Spleen (tissue), 11 donors: Measurements from ENCODE around the gene CCDC174. TPM values are rescaled to one million over a fixed set of nuclear protein-coding genes. Genes with fewer than 3 reads are reported as not detected.

Experiments used
- DNase-seq: peaks from one replicate; pipeline ENCODE4 v3.0.0-alpha.2; 2020
- H3K27ac ChIP-seq, 8 donors: fragments of 200-600 bp; sonication (generic) in 7 of 8; 1 replicate in 4 of 8; 2 replicates in 4 of 8; pipeline versions ENCODE4 v1.5.0 to v1.8.0; 2016 to 2021; ENCODE audit warnings: inconsistent platforms in 4 of 8, mild to moderate bottlenecking in 4 of 8, moderate library complexity in 1 of 8
- H3K27me3 ChIP-seq, 7 donors: fragments of 200-600 bp; sonication (generic) in 6 of 7; replicated peaks in 1 of 7; 1 replicate in 4 of 7; 2 replicates in 3 of 7; pipeline versions ENCODE4 v1.5.0 to v1.8.0; 2016 to 2021; ENCODE audit warnings: inconsistent platforms in 3 of 7, mild to moderate bottlenecking in 1 of 7
- H3K36me3 ChIP-seq, 6 donors: fragments of 200-600 bp; sonication (generic) in 5 of 6; 1 replicate in 4 of 6; 2 replicates in 2 of 6; pipeline versions ENCODE4 v1.5.0 to v1.8.0; 2016 to 2021; ENCODE audit warnings: inconsistent platforms in 2 of 6
- H3K4me1 ChIP-seq, 6 donors: fragments of 200-600 bp; sonication (generic) in 5 of 6; 1 replicate in 3 of 6; 2 replicates in 3 of 6; pipeline versions ENCODE4 v1.5.0 to v1.8.0; 2016 to 2021; ENCODE audit warnings: inconsistent platforms in 3 of 6
- H3K4me3 ChIP-seq, 8 donors: fragments of 200-600 bp; sonication (generic) in 7 of 8; 1 replicate in 4 of 8; 2 replicates in 4 of 8; pipeline versions ENCODE4 v1.5.0 to v1.8.0; 2016 to 2021; ENCODE audit warnings: inconsistent platforms in 4 of 8, mild to moderate bottlenecking in 4 of 8, moderate library complexity in 2 of 8
- H3K9me3 ChIP-seq, 8 donors: fragments of 200-600 bp; sonication (generic) in 7 of 8; 1 replicate in 4 of 8; 2 replicates in 4 of 8; pipeline versions ENCODE4 v1.5.0 to v1.8.0; 2016 to 2021; ENCODE audit warnings: inconsistent platforms in 4 of 8
- CTCF ChIP-seq, 11 experiments: fragments of 200-600 bp in 7 of 11; fragments of 450-650 bp in 4 of 11; sonication (generic) in 4 of 11; IDR thresholded peaks in 8 of 11; conservative IDR thresholded peaks in 3 of 11; 1 replicate in 7 of 11; 2 replicates in 4 of 11; pipeline versions ENCODE4 v1.4.0 to v1.8.0; 2016 to 2021; ENCODE audit warnings: antibody characterized with exemption in 11 of 11, inconsistent platforms in 4 of 11, mild to moderate bottlenecking in 1 of 11
- POLR2A ChIP-seq, 3 donors: fragments of 450-650 bp; IDR thresholded peaks; one replicate each; pipeline ENCODE4 v1.5.1; 2017; ENCODE audit warnings: antibody characterized with exemption in 3 of 3, mild to moderate bottlenecking in 1 of 3
- POLR2AphosphoS5 ChIP-seq, 3 donors: sonication (generic); formaldehyde crosslinking; IDR thresholded peaks; one replicate each; pipeline ENCODE4 v1.5.1; 2017; ENCODE audit warnings: antibody characterized with exemption in 3 of 3
- WGBS, 5 donors: extraction: QIAGEN DNeasy Blood & Tissue Kit in 3 of 5; methylation state at CpG; one replicate each; pipeline versions ENCODE4 v1.1.5 to v1.1.7; 2013 to 2018; 5-methylcytosine and 5-hydroxymethylcytosine counted together
- intact Hi-C: fragments of 100-400 bp; cut with DNase I; formaldehyde crosslinking; loops from one replicate; pipeline ENCODE4 v1.15.0; 2023; ENCODE audit warnings: low total_unique reads
- polyA plus RNA-seq, 3 donors: library from polyadenylated mRNA; stranded (reverse); fragments of 200-250 nt; gene quantifications; one replicate each; pipeline ENCODE4 v1.2.1, GENCODE V29; 2013
- total RNA-seq, 7 donors: library from RNA; depleted of rRNA in 3 of 7; stranded (reverse); fragments of >200 nt in 3 of 7; fragmentation: NEBNext Ultra II Directional in 4 of 7; extraction: Animal tissue kit (Norgen Biotek cat#: 25700) in 4 of 7; gene quantifications; one replicate each; pipeline versions ENCODE4 v1.1.0 to v1.2.1, GENCODE V29; 2016 to 2021
- donor health status: healthy with polysubstance abuse.
- donor health status: DM: no; HTN: no; CAD: no; lungs with moderate emphysema.
- donor health status: DM: no; HTN: no; CAD: no.
- donor health status: Bipolar disorder and iron deficiency.
- donor health status: healthy.
- donor health status: DM: no; HTN: no; CAD: no.
- donor health status: DM: yes; HTN: yes; CAD: no.

Gene CCDC174
- total and polyA plus RNA-seq, 10 donors, result 14.0 to 41.0 (median 29.2) TPM

- Histone ChIP-seq H3K4me3 (no peak overlapping the region), H3K4me1 (peaks cover 0 to 21% (median 0%) of the 10 kb centered on the region in 6 donors), H3K9me3 (peaks cover 0 to 10% (median 6%) of the 10 kb centered on the region in 8 donors), H3K36me3 (no peaks in the 10 kb centered on the region), H3K27me3 (peaks cover 0 to 6% (median 0%) of the 10 kb centered on the region in 7 donors), H3K27ac (no peak overlapping the region)
- TF ChIP-seq POLR2A (IDR thresholded peaks at IDR 0.05), result no peak
- TF ChIP-seq POLR2AphosphoS5 (IDR thresholded peaks at IDR 0.05), result no peak
- no peak for TF ChIP-seq CTCF (IDR thresholded peaks at IDR 0.05 in 8 of 11, conservative IDR thresholded peaks at IDR 0.05 in 3 of 11)
- intact Hi-C loops, result no loop called here
- no peak for DNase-seq
- 17 to 41% (median 32%) methylated on average over 2 of the region's 2 CpGs for WGBS, 5 donors
Observed at GRCh38 chr3:14688525-14688924, 37.0 kb downstream of the CCDC174 start.

DNA sequence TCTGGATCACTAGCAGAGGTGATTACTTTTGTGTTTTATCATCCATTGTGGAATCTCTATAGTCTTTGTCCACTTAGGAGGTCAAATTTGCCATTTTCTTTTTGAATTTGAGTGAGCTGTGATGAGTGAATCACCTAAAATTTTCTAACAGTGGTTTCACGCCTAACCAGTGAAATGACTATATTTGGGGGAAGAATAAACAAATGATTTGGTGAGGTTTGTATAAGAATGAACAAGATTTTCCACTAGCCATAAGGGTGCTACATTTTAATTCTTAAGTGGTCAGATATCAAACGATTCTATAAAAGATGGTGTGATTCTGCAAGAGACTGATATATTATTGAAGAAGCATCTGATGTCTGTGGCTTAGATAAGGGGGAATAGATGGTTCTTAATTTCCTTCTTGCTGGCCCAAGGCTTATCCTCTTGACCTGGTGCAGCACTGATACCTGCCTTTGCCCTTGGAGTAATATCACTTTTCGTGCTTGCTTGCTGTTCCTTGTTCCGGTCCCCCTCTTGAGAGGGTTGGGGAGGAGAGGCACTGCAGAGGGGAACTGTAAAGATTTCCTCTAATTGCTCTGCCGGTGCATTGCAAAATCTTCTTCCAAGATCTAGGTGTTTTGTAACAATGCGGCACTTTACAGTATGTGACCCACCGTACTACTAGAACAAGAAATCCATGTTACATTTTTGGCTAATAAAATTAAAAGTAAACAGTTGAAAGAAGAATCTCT, 37.9 kb downstream of the CCDC174 start:
- H3K9me3 ChIP-seq, result peaks cover 0 to 15% (median 7%) of the 10 kb centered on the region in 8 donors
- H3K36me3 ChIP-seq, result no peaks in the 10 kb centered on the region
- H3K4me3 ChIP-seq, result no peak overlapping the region
- no peak overlapping the region for H3K27ac ChIP-seq
- peaks cover 0 to 21% (median 0%) of the 10 kb centered on the region in 6 donors for H3K4me1 ChIP-seq
- intact Hi-C loops, result no loop called here
- peaks cover 0 to 6% (median 0%) of the 10 kb centered on the region in 7 donors for H3K27me3 ChIP-seq
- no peak for TF ChIP-seq POLR2AphosphoS5 (IDR thresholded peaks at IDR 0.05)
- TF ChIP-seq CTCF (IDR thresholded peaks at IDR 0.05 in 8 of 11, conservative IDR thresholded peaks at IDR 0.05 in 3 of 11), result no peak
- TF ChIP-seq POLR2A (IDR thresholded peaks at IDR 0.05), result no peak
- 33 to 52% (median 42%) methylated on average over 7 of the region's 7 CpGs for WGBS, 5 donors
- DNase-seq, result no peak

DNA sequence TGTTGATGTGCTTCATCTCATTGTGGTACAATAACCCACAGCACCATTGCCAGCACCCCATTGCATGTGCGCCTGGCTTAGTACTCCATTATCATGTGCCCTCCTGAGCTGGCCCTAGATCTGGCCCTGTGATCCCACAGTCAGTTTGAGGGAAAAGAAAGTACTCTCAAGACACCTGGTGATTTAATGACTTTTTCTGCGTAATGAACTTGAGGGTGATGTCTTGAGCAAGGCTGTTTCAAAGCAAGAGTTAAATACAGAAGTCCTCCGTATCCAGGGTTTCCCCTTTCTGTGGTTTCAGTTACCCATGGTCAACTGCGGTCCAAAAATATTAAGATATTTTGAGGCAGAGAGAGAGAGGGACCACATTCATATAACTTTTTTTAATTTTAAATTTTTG, 39.7 kb downstream of the CCDC174 start:
- no peak for TF ChIP-seq CTCF (IDR thresholded peaks at IDR 0.05 in 8 of 11, conservative IDR thresholded peaks at IDR 0.05 in 3 of 11)
- no peak for TF ChIP-seq POLR2A (IDR thresholded peaks at IDR 0.05)
- TF ChIP-seq POLR2AphosphoS5 (IDR thresholded peaks at IDR 0.05), result no peak
- Histone ChIP-seq H3K27ac (no peak overlapping the region), H3K27me3 (peaks cover 0 to 6% (median 0%) of the 10 kb centered on the region in 7 donors)

DNA sequence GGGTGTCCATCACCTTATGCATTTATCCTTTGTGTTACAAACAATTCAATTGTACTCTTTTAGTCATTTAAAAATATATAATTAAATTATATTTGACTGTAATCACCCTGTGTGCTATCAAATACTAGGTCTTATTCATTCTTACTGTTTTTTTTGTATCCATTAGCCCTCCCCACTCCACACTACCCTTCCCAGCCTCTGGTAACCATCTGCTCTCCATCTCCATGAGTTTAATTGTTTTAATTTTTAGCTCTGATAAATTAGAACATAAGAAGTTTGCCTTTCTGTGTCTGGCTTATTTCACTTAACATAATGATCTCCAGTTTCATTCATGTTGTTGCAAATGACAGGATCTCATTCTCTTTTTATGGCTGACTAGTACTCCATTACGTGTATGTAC, 40.2 kb downstream of the CCDC174 start:
- Histone ChIP-seq H3K9me3 (peaks cover 0 to 15% (median 7%) of the 10 kb centered on the region in 8 donors), H3K4me1 (peaks cover 0 to 21% (median 0%) of the 10 kb centered on the region in 6 donors), H3K36me3 (no peaks in the 10 kb centered on the region), H3K27ac (no peak overlapping the region), H3K4me3 (no peak overlapping the region), H3K27me3 (peaks cover 0 to 6% (median 0%) of the 10 kb centered on the region in 7 donors)
- DNase-seq, result no peak
- TF ChIP-seq POLR2A (IDR thresholded peaks at IDR 0.05) (no peak), CTCF (IDR thresholded peaks at IDR 0.05 in 8 of 11, conservative IDR thresholded peaks at IDR 0.05 in 3 of 11) (no peak), POLR2AphosphoS5 (IDR thresholded peaks at IDR 0.05) (no peak)
- 89 to 100% (median 92%) methylated on average over 1 of the region's 1 CpG for WGBS, 5 donors
- intact Hi-C loops, result no loop called here

More for the DNA sequence above, 39.7 kb downstream of the CCDC174 start:
- WGBS, 5 donors, result 38 to 66% (median 50%) methylated on average over 4 of the region's 4 CpGs
- no peak for DNase-seq
- Histone ChIP-seq H3K4me3 (no peak overlapping the region), H3K36me3 (no peaks in the 10 kb centered on the region), H3K4me1 (peaks cover 0 to 21% (median 0%) of the 10 kb centered on the region in 6 donors), H3K9me3 (peaks cover 0 to 15% (median 7%) of the 10 kb centered on the region in 8 donors)
- intact Hi-C loops, result no loop called here
